MM.1S (cell line): ENCODE data around the gene CARS2.
"Not testable (repeated sequence)": the region's sequence is repeated elsewhere in the genome, so short reads cannot be mapped to it uniquely, and the experiment has no call there.

Experiments
- DNase-seq: peaks from one replicate; pipeline ENCODE4 v3.0.0-alpha.2; 2015
- H2AFZ ChIP-seq: fragments of 300-600 bp; sonication (generic); 2 replicates; pipeline ENCODE4 v1.6.0; 2016; ENCODE audit warnings: antibody characterized with exemption, low read length
- H3F3A ChIP-seq: fragments of 300-600 bp; sonication (generic); 2 replicates; pipeline ENCODE4 v1.6.1; 2016; ENCODE audit warnings: mild to moderate bottlenecking, antibody characterized with exemption, low read length, moderate library complexity, mixed read lengths; ENCODE audit not compliant: insufficient read depth
- H3K27ac ChIP-seq: fragments of 300-600 bp; sonication (generic); 2 replicates; pipeline ENCODE4 v1.5.1; 2016; ENCODE audit warnings: mild to moderate bottlenecking, low read length
- H3K27me3 ChIP-seq: fragments of 300-600 bp; sonication (generic); replicated peaks from 2 replicates; pipeline ENCODE4 v1.6.0; 2016; ENCODE audit warnings: low read length; ENCODE audit not compliant: insufficient read depth
- H3K36me3 ChIP-seq: fragments of 300-600 bp; sonication (generic); replicated peaks from 2 replicates; pipeline ENCODE4 v1.6.1; 2016; ENCODE audit warnings: mild to moderate bottlenecking, low read length, mixed read lengths; ENCODE audit not compliant: insufficient read depth
- H3K4me1 ChIP-seq: fragments of 300-600 bp; sonication (generic); 2 replicates; pipeline ENCODE4 v1.6.1; 2016; ENCODE audit warnings: low read length, mixed read lengths
- H3K4me2 ChIP-seq: fragments of 300-600 bp; sonication (generic); 2 replicates; pipeline ENCODE4 v1.6.0; 2016; ENCODE audit warnings: low read depth, low read length
- H3K4me3 ChIP-seq: fragments of 300-600 bp; sonication (generic); 2 replicates; pipeline ENCODE4 v1.5.1; 2016; ENCODE audit warnings: low read length, mixed read lengths
- H3K79me2 ChIP-seq: fragments of 300-600 bp; sonication (generic); 2 replicates; pipeline ENCODE4 v1.6.1; 2016; ENCODE audit warnings: mixed run types, low read length, mixed read lengths
- H3K9ac ChIP-seq: fragments of 300-600 bp; sonication (generic); 2 replicates; pipeline ENCODE4 v1.6.1; 2016; ENCODE audit warnings: low read length, mixed read lengths
- H3K9me2 ChIP-seq: fragments of 300-600 bp; sonication (generic); replicated peaks from 2 replicates; pipeline ENCODE4 v1.6.1; 2016; ENCODE audit warnings: mild to moderate bottlenecking, low read length, mixed read lengths; ENCODE audit not compliant: insufficient read depth
- H3K9me3 ChIP-seq: fragments of 300-600 bp; sonication (generic); replicated peaks from 2 replicates; pipeline ENCODE4 v1.6.1; 2016; ENCODE audit warnings: mild to moderate bottlenecking, low read length, mixed read lengths; ENCODE audit not compliant: insufficient read depth
- H4K20me1 ChIP-seq: fragments of 300-600 bp; sonication (generic); 2 replicates; pipeline ENCODE4 v1.6.1; 2016; ENCODE audit warnings: mild to moderate bottlenecking, low read length, moderate library complexity, mixed read lengths; ENCODE audit not compliant: insufficient read depth
- CTCF ChIP-seq: fragments of 300-600 bp; sonication (generic); IDR thresholded peaks from 2 replicates; pipeline ENCODE4 v1.5.1; 2016; ENCODE audit warnings: antibody characterized with exemption, low read length, mixed read lengths
- EZH2 ChIP-seq: fragments of 300-600 bp; sonication (generic); optimal IDR thresholded peaks from 2 replicates; pipeline ENCODE3; 2017; ENCODE audit warnings: low read depth, mild to moderate bottlenecking, antibody characterized with exemption, low read length, mixed read lengths
- EZH2phosphoT487 ChIP-seq: fragments of 300-600 bp; sonication (generic); IDR thresholded peaks from 2 replicates; pipeline ENCODE4 v1.6.1; 2018; ENCODE audit warnings: antibody characterized with exemption, low read length

The CARS2 gene

GRCh38 chr13:110726726-110727125 lies 20.8 kb upstream of the CARS2 start:
- Histone ChIP-seq H3K27me3 (no peaks in the 10 kb centered on the region), H3K4me2 (no peak overlapping the region), H3K4me1 (no peaks in the 10 kb centered on the region), H3K9ac (no peak overlapping the region), H3K36me3 (no peaks in the 10 kb centered on the region), H4K20me1 (no peaks in the 10 kb centered on the region), H3K79me2 (peaks cover 15% of the 10 kb centered on the region; the same call in 1 of the 2 replicates), H3K9me3 (no peaks in the 10 kb centered on the region), H3K9me2 (no peaks in the 10 kb centered on the region), H2AFZ (no peak overlapping the region), H3F3A (no peaks in the 10 kb centered on the region), H3K27ac (no peak overlapping the region), H3K4me3 (no peak overlapping the region)
- no peak for DNase-seq
- TF ChIP-seq EZH2phosphoT487 (no peak), CTCF (no peak), EZH2 (no peak)

- not testable (repeated sequence) for H4K20me1 ChIP-seq, H3K4me2 ChIP-seq, H3K9me2 ChIP-seq, H2AFZ ChIP-seq, H3K4me1 ChIP-seq, H3K4me3 ChIP-seq, H3K9ac ChIP-seq, H3K27me3 ChIP-seq, H3K36me3 ChIP-seq, H3F3A ChIP-seq, DNase-seq, H3K27ac ChIP-seq, H3K9me3 ChIP-seq
- peaks cover 17% of the 10 kb centered on the region for H3K79me2 ChIP-seq
These were observed 20.2 kb upstream of the CARS2 start for GRCh38 chr13:110726153-110726552.

- H3K9ac ChIP-seq, result no peak overlapping the region
- no peak overlapping the region for H3K27ac ChIP-seq
- DNase-seq, result no peak
- no peak overlapping the region for H2AFZ ChIP-seq
- no peak overlapping the region for H3K4me2 ChIP-seq
- H3K27me3 ChIP-seq, result no peaks in the 10 kb centered on the region
- H3K36me3 ChIP-seq, result 0 out of 2 replicates have a peak, but pooled peaks cover 2% of the 10 kb centered on the region
- no peaks in the 10 kb centered on the region for H3F3A ChIP-seq
- H3K4me3 ChIP-seq, result no peak overlapping the region
- no peaks in the 10 kb centered on the region for H3K4me1 ChIP-seq
- H3K9me2 ChIP-seq, result no peaks in the 10 kb centered on the region
- peaks cover 43% of the 10 kb centered on the region for H3K79me2 ChIP-seq
- TF ChIP-seq EZH2, result no peak
- no peak for TF ChIP-seq EZH2phosphoT487
- no peak for TF ChIP-seq CTCF
- no peaks in the 10 kb centered on the region; the same call in 1 of the 2 replicates for H4K20me1 ChIP-seq
- no peaks in the 10 kb centered on the region for H3K9me3 ChIP-seq
These were observed 17.7 kb upstream of the CARS2 start for GRCh38 chr13:110723598-110723997.

GRCh38 chr13:110722971-110723370 lies 17.1 kb upstream of the CARS2 start:
- TF ChIP-seq EZH2 (no peak), EZH2phosphoT487 (no peak), CTCF (no peak)
- Histone ChIP-seq H4K20me1 (no peaks in the 10 kb centered on the region; the same call in 1 of the 2 replicates), H3K27ac (no peak overlapping the region), H3K27me3 (no peaks in the 10 kb centered on the region), H3K4me3 (no peak overlapping the region), H3K79me2 (peaks cover 48% of the 10 kb centered on the region), H3K4me2 (no peak overlapping the region), H3K9ac (no peak overlapping the region), H3K9me2 (no peaks in the 10 kb centered on the region), H3K9me3 (no peaks in the 10 kb centered on the region), H3K4me1 (no peaks in the 10 kb centered on the region), H3K36me3 (0 out of 2 replicates have a peak, but pooled peaks cover 2% of the 10 kb centered on the region), H2AFZ (no peak overlapping the region), H3F3A (no peaks in the 10 kb centered on the region)
- no peak for DNase-seq
